Fibroblast of villous mesenchyme (primary cell): Measurements from ENCODE around the gene CCDC86. TPM values are rescaled to one million over a fixed set of nuclear protein-coding genes. Genes with fewer than 3 reads are reported as not detected.

Experiments used
- DNase-seq: peaks from one replicate; pipeline ENCODE4 v3.0.0-alpha.2; 2010; ENCODE audit warnings: low read depth
- H3K4me3 ChIP-seq: 2 replicates; pipeline ENCODE4 v1.5.1; 2011; ENCODE audit warnings: low read depth, mild to moderate bottlenecking, low read length
- total RNA-seq: library from RNA; depleted of rRNA; stranded (reverse); fragments of >200 nt; gene quantifications from 2 replicates; pipeline ENCODE4 v1.2.3, GENCODE V29; 2012
- TF ChIP-seq, protein P1 (sequence below): IDR thresholded peaks from 2 replicates; pipeline ENCODE4 v1.5.1; 2012; ENCODE audit warnings: low read depth, mild to moderate bottlenecking, low read length; ENCODE audit not compliant: insufficient read depth

CCDC86 gene
- total RNA-seq, 1 donor: 11.2 TPM

DNA sequence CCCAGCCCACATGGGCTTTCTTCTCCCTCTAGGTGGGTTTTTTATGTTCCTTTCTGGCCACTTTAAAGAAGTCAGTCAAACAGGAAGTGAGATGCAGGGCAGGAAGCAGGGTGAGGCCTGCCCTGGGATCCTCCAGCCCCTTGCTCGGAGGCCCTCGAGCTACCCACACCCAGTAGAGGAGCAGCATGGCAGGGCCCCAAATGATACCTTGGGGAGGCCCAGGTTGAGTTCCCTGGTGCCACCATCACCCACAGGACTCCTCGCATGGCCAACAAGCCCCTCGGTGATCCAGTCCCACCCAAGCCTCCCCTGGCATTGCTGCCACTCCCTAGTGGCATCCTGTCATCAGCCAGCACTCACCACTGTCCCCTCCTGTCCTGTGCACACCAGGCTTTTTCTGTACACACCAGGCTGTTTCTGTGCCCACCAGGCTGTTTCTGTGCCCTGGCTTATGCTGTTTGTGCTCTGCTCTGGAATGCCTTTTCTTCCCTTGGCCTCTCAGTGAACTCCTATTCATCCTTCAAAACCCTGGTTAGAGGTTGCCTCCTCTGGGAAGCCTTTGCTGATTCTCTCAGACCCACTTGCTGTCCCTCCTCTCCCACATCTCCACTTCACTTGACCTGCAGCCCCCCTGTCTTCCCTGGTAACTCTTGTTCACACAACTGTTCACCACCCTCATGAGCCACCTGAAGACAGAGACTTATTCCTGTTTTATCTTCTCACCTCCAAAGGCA lies 17.0 kb downstream of the CCDC86 start:
- DNase-seq: no peak
- TF ChIP-seq, protein P1, sequence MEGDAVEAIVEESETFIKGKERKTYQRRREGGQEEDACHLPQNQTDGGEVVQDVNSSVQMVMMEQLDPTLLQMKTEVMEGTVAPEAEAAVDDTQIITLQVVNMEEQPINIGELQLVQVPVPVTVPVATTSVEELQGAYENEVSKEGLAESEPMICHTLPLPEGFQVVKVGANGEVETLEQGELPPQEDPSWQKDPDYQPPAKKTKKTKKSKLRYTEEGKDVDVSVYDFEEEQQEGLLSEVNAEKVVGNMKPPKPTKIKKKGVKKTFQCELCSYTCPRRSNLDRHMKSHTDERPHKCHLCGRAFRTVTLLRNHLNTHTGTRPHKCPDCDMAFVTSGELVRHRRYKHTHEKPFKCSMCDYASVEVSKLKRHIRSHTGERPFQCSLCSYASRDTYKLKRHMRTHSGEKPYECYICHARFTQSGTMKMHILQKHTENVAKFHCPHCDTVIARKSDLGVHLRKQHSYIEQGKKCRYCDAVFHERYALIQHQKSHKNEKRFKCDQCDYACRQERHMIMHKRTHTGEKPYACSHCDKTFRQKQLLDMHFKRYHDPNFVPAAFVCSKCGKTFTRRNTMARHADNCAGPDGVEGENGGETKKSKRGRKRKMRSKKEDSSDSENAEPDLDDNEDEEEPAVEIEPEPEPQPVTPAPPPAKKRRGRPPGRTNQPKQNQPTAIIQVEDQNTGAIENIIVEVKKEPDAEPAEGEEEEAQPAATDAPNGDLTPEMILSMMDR: no peak
- no peak overlapping the region for H3K4me3 ChIP-seq

DNA sequence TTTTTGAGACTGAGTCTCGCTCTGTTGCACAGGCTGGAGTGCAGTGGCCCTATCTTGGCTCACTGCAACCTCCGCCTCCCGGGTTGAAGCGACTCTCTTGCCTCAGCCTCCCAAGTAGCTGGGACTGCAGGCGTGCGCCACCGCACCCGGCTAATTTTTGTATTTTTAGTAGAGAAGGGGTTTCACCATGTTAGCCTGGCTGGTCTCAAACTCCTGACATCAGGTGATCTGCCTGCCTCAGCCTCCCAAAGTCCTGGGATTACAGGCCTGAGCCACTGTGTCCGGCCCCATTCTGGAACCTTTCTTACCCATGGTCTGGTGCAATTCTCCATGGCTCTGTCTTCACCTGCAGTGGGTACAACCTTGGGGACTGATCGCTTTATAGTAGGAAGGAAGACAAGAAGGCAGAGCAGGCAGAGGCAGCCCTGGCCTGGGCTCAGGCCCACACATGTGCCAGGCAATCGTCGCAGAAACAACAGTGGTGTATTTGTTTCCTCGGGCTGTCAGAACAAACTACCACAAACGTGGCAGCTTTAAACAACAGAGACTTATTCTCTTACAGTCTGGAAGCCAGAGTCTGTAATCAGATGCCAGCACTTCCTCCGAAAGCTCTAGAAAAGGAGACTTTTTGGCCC lies 17.8 kb downstream of the CCDC86 start:
- DNase-seq: no peak
- TF ChIP-seq, protein P1: no peak
- H3K4me3 ChIP-seq: no peak overlapping the region

DNA sequence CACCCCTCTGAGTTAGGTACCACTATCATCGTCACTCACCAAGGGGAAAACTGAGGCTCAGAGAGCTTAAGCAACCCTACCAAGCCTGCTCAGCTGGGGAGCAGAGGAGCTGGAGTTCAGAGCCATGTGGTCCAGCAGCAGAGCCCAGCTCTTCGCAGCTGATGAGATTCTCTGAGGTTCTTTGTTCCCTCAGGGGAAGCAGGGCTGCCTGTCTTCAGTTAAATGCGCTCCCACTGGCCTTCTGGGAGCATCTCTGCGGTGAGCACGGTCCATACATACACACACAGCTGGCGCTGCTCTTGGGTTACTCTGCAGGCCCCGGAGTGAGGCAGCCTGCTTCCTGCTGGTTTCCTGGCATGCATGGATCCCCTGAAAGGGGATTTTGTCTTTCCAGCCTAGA lies 19.0 kb downstream of the CCDC86 start:
- TF ChIP-seq, protein P1: no peak
- DNase-seq: no peak
- no peak overlapping the region for H3K4me3 ChIP-seq

DNA sequence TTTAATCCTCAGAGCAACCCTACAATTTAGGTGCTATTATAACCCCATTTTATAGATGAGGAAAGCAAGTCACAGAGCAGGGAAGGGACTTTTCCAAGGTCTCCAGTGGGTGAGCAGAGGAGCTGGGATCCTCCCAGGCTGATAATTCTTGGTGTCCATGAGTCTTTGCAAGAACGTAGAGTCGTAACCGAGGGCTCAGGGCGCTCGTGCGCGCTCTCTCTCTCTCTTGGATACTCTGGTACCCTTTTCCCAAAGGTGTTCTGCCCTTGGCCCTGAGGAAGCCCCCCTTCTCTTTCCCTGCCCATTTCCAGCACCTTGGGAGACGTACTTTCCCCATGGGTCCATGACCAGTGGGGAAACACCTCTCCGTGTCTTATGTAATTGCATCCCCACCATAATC lies 20.3 kb downstream of the CCDC86 start:
- no peak for DNase-seq
- TF ChIP-seq, protein P1: no peak
- H3K4me3 ChIP-seq: no peak overlapping the region

DNA sequence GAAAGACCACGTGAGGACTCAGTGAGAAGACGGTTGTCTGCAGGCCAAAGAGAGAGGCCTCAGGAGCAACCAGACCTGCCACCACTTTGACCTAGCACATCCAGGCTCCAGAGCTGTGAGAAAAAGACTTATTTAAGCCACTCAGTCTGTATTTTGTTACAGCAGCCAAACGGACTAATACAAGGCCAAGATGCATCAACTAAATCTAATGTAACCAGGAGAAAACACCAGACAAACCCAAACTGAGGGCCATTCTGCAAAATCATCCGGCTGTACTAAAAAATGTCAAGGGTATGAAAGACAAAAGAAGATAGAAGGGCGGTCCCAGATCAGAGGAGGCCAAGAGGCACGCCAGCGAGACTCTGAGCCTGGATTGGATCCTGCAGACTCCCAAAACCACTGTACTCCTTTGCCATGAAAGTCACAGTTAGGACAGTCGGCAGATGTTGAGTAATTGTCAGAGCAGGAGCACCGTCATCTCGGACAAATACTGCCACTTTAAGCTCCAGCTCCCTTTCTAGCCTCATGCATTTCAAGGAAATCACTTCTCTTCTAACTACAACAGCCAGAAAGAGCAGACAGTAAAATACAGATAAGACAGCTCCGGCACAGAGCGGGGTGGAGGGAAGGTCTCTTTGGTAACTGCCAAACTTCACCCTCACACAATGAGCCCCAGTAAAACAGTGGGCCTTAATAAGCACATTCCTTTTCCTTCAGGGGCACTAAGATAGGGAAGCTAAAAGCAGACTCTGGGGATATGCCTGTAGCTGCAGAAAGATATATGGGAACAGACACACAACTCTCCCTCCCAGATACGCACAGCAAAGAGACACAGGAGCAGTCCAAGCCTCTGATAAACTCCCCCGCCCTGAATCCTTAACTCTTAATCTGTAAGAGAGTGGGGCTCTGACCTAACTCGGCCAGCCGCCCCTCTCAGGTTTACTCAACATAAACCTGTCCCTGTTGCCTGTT lies 21.9 kb downstream of the CCDC86 start:
- no peak for DNase-seq
- no peak overlapping the region for H3K4me3 ChIP-seq
- TF ChIP-seq, protein P1: no peak

DNA sequence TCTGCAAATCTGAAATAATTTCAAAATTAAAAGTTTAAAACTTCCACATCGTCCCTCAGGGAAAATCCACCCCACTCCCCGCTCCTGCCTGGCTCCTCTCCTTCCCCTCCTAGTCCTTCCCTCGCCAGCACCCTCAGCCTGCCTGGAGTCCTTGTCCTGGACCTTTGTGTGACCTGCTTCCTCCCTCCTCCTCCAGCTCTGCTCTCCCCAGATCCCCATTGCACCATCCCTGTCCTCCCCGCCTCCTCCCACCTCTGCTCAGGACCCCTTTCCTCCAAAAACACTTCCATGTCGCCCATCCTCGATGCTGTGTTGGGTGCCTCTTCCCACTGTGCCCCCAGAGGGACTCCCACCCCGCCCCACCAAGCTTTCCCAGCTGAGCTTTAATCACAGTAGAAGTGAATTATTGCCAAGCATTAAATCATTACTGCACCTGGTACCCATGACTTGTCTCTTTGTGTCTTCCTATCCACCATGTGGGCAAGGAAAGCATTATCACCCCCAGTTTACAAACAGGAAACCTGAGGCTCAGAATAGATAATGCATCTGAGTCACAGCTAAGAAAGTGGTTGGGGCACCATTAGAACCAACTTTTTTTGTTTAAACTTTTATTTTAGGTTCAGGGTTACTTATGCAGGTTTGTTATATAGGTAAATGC lies 23.1 kb downstream of the CCDC86 start:
- no peak for DNase-seq
- TF ChIP-seq, protein P1: no peak
- H3K4me3 ChIP-seq: no peak overlapping the region
